Measurements from ENCODE around the gene EIF1. TPM values are rescaled to one million over a fixed set of nuclear protein-coding genes. Genes with fewer than 3 reads are reported as not detected.
"Not testable (repeated sequence)": the region's sequence is repeated elsewhere in the genome, so short reads cannot be mapped to it uniquely, and the experiment has no call there.

EIF1 gene
- total and polyA plus RNA-seq, 4 donors: 179 to 689 (median 464) TPM

DNA sequence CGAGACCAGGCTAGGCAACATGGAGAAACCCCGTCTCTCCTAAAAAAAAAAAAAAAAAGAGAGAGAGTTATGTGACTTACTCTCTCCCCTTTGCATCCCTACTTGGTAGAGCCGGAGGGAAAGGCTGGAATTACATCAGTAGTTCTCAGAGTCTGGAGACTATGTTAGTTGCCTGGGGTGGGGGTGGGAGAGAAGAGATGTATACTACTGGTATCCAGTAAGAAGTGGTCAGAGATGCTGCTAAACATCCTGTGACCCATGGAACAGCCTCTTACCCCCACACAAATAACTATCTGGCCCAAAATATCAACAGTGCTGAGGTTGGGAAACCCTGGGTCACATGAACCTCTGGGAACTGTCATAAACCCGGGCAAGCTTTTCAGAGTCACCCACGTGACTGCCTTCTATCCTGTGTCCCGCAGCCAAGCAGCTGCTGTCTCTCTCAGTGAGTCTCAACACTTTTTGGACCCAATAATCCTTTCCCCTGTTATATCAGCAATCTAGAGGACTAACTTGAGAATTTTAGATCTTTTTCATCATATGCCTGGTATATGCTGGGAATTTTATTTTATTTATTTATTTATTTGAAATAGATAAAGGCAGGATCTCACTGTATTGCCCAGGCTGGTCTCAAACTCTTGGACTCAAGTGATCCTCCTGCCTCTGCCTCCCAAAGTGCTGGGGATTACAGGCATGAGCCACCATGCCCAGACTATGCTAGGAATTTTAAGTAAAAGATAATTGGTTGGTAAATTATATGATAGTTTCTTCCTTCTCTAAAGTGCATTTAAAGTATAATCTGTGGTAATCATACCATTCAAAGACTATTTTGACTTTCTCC, 8.7 kb downstream of the EIF1 start:
- DNase-seq (ENCODE audit: low read depth in 4 of 6, low spot score in 6 of 6): no peak
- no peak overlapping the region for H3K4me3 ChIP-seq (ENCODE audit: low read depth, low read length)
- peaks cover 29% of the 10 kb centered on the region for H3K36me3 ChIP-seq (ENCODE audit: control insufficient read depth, insufficient read depth, low read length)
- H3K9me3 ChIP-seq (ENCODE audit: control insufficient read depth, insufficient read depth, low read length): no peaks in the 10 kb centered on the region
- H3K4me1 ChIP-seq (ENCODE audit: control insufficient read depth, insufficient read depth, low read length): no peaks in the 10 kb centered on the region
- H3K27ac ChIP-seq (ENCODE audit: low read depth, low read length): no peak overlapping the region
- 40% methylated on average over 3 of the region's 6 CpGs for WGBS (ENCODE audit: insufficient coverage)
- no peaks in the 10 kb centered on the region for H3K27me3 ChIP-seq (ENCODE audit: control insufficient read depth, insufficient read depth, low read length)

DNA sequence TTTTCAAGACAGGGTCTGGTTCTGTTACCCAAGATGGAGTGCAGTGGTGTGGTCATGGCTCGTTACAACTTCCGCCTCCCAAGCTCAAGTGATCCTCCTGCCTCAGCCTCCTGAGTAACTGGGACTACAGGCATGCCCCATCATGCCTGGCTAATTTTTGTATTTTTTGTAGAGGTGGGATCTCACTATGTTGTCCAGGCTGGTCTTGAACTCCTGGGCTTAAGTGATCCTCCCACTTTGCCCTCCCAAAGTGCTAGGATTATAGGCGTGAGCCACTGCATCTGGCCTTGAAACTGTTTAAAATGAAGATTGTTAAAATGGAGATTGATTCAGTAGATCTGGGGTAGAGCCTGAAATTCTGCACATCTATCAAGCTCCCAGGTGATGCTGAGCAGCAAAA, 12.2 kb downstream of the EIF1 start:
- H3K27ac ChIP-seq (ENCODE audit: low read depth, low read length); H3K36me3 ChIP-seq (ENCODE audit: control insufficient read depth, insufficient read depth, low read length); H3K27me3 ChIP-seq (ENCODE audit: control insufficient read depth, insufficient read depth, low read length); H3K9me3 ChIP-seq (ENCODE audit: control insufficient read depth, insufficient read depth, low read length); DNase-seq (ENCODE audit: low read depth in 4 of 6, low spot score in 6 of 6); H3K4me3 ChIP-seq (ENCODE audit: low read depth, low read length): not testable (repeated sequence)
- peaks cover 10% of the 10 kb centered on the region for H3K4me1 ChIP-seq (ENCODE audit: control insufficient read depth, insufficient read depth, low read length)
- 89% methylated on average over 2 of the region's 3 CpGs for WGBS (ENCODE audit: insufficient coverage)

DNA sequence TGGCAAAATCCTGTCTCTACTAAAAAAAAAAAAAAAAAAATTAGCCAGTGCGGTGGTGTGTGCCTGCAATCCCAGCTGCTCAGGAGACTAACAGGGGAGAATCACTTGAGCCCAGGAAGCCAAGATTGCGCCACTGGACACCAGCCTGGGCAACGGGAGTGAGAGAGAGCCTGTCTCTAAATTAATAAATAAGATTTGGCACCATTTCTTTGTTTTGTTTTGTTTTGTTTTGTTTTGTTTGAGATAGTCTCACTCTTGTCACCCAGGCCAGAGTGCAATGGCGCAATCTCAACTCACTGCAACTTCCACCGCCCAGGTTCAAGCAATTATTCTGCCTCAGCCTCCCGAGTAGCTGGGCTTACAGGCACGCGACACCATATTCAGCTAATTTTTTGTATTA, 14.0 kb downstream of the EIF1 start:
- DNase-seq (ENCODE audit: low read depth in 4 of 6, low spot score in 6 of 6): no peak
- Histone ChIP-seq H3K27me3 (ENCODE audit: control insufficient read depth, insufficient read depth, low read length) (no peaks in the 10 kb centered on the region), H3K36me3 (ENCODE audit: control insufficient read depth, insufficient read depth, low read length) (no peaks in the 10 kb centered on the region), H3K4me1 (ENCODE audit: control insufficient read depth, insufficient read depth, low read length) (peaks cover 16% of the 10 kb centered on the region), H3K27ac (ENCODE audit: low read depth, low read length) (no peak overlapping the region), H3K4me3 (ENCODE audit: low read depth, low read length) (no peak overlapping the region), H3K9me3 (ENCODE audit: control insufficient read depth, insufficient read depth, low read length) (no peaks in the 10 kb centered on the region)
- WGBS (ENCODE audit: insufficient coverage): 90% methylated on average over 2 of the region's 8 CpGs

DNA sequence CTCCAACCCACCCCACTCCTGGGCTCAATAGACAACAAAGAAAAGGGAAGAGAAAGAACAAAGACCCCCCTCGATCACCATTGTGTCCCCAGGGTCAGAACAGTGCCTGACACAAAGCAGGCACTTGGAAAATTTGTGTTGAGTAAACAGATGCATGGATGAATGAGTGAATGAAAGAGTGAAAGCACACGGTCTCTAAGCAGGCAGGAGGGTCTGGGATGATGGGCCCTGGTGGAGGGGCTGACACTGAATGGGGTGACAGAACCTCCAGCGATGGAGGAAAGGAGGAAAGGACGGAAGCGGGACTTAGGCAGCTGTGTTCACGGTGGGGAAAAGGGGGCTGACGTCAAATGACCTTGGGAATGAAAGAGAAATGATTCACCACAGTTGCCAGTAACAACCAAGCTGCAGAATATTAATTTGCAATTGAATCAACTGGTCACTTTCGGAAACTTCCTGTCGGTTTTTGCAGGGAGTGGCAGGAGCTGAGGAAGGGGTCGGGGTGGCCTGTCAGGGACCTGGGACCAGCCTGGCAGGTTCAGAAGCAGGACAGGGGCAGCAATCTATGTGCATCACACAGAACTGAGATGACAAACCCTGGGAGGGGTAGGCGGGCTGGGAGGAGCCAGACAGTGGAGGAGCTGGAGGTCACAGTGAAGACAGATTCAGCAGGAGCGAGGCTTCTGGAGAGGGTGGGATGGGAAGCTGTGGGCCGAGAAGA, 16.7 kb downstream of the EIF1 start:
- Histone ChIP-seq H3K4me1 (ENCODE audit: control insufficient read depth, insufficient read depth, low read length) (peaks cover 20% of the 10 kb centered on the region), H3K27me3 (ENCODE audit: control insufficient read depth, insufficient read depth, low read length) (no peaks in the 10 kb centered on the region), H3K27ac (ENCODE audit: low read depth, low read length) (no peak overlapping the region), H3K4me3 (ENCODE audit: low read depth, low read length) (no peak overlapping the region), H3K9me3 (ENCODE audit: control insufficient read depth, insufficient read depth, low read length) (no peaks in the 10 kb centered on the region), H3K36me3 (ENCODE audit: control insufficient read depth, insufficient read depth, low read length) (no peaks in the 10 kb centered on the region)
- 46% methylated on average over 11 of the region's 13 CpGs for WGBS (ENCODE audit: insufficient coverage)
- DNase-seq (ENCODE audit: low read depth in 4 of 6, low spot score in 6 of 6): peak in 1 of 6 donors; percentile 34

DNA sequence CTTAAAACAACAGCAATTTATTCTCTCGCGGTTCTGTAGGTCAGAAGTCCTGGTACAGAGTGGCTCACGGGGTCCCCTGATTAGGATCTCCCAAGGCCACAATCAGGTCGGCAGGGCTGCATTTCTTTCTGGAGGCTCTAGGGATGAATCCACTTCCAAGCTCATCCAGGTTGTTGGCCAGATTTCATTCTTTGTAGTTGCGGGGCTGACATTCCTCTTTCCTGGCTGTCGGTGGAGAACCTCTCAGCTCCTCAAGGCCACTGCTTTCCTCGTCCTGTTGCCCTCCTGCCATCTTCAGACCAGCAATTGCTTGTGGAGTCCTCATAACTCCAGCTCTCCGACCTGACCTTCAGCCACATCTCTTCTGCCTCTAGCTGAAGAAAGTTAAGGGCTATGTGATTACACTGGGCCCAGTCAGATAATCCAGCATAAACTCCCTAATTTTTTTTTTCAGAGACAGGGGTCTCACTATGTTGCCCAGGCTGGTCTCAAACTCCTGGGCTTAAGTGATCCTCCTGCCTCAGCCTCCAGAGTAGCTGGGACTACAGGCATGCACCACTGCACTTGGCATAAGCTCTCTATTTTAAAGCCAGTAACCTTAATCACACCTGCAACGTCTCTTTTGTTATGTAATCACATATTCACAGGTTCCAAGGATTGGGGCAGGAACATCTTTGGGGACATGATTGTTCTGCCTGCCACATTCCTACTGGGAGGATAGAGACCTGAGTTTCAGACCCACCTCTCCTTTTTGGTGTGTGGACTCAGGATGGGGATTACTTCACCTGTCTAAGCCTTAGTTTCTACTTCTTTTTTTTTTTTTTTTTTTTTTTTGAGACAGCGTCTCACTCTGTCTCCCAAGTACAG, 19.4 kb downstream of the EIF1 start:
- Histone ChIP-seq H3K27ac (ENCODE audit: low read depth, low read length) (no peak overlapping the region), H3K36me3 (ENCODE audit: control insufficient read depth, insufficient read depth, low read length) (no peaks in the 10 kb centered on the region), H3K9me3 (ENCODE audit: control insufficient read depth, insufficient read depth, low read length) (no peaks in the 10 kb centered on the region), H3K4me3 (ENCODE audit: low read depth, low read length) (no peak overlapping the region), H3K27me3 (ENCODE audit: control insufficient read depth, insufficient read depth, low read length) (no peaks in the 10 kb centered on the region), H3K4me1 (ENCODE audit: control insufficient read depth, insufficient read depth, low read length) (peaks cover 27% of the 10 kb centered on the region)
- DNase-seq (ENCODE audit: low read depth in 4 of 6, low spot score in 6 of 6): no peak
- 79% methylated on average over 8 of the region's 10 CpGs for WGBS (ENCODE audit: insufficient coverage)

DNA sequence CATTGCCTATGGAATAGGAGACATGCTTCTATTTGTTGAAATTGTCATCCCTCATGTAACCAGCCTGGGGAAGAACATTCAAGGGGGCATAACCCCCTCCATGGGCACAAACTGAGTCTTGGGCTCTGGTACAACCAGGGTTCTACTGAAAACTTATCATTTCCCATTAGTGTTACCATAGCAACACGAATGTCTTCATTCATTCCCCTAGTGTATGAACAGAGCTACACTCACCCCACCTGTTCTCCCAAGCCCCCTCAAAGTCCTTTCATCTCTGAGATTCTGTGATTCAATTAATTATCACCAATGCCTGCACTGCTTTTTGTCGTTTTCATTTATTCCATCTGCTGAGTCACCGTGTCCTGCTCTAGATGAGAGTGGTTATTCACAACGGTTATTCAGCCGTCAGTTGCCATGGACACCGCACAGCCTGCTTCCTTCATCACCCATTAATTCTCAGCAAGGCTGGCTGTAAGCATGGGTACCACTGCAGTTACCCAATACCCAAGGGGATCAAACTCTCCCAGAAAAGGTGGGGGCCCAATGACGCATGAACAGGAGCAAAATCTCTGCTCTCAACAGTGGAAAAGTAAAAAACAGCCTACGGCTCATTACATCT, 21.9 kb downstream of the EIF1 start:
- DNase-seq (ENCODE audit: low read depth in 4 of 6, low spot score in 6 of 6): peak in 5 of 6 donors; percentile 65 to 98 (median 80)
- Histone ChIP-seq H3K27me3 (ENCODE audit: control insufficient read depth, insufficient read depth, low read length) (no peaks in the 10 kb centered on the region), H3K36me3 (ENCODE audit: control insufficient read depth, insufficient read depth, low read length) (no peaks in the 10 kb centered on the region), H3K4me3 (ENCODE audit: low read depth, low read length) (no peak overlapping the region), H3K27ac (ENCODE audit: low read depth, low read length) (no peak overlapping the region), H3K9me3 (ENCODE audit: control insufficient read depth, insufficient read depth, low read length) (no peaks in the 10 kb centered on the region), H3K4me1 (ENCODE audit: control insufficient read depth, insufficient read depth, low read length) (peaks cover 19% of the 10 kb centered on the region)
- WGBS (ENCODE audit: insufficient coverage): 15% methylated on average over 7 of the region's 8 CpGs

DNA sequence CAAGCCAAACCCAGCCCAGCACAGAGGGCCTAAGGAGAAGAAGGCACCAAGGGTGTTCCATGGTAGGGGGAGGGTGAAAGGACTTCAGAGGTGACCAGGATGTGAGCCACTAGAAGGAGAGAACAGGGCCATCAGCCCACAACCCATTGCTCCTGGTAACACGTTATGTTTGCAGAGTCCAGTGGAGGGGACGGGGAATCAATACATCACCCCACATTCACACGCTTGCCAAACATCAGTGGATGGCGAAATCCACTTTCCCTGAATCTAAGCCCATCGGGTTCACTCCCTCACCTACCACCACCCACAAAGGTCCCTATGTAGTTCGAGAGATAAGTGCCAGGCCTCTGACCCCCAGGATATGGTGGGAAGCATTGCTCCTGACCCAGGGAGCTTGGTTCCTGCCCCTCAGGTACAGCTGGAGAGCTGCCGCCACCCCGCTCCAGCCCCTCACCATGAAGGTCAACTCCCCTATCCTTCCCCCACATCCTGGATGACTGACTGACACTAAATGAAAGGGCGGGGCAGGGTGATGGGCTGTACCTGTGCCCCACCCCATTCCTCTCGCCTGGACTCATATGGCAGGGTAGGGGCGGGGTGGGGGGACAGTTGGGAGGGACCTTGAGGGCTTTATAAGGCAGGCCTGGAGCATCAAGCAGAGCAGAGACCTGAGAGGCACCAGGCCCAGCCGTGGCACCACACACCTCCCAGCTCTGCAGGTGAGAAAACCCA, 23.1 kb downstream of the EIF1 start, which contains the start of gene GAST:
TSS of gene GAST (plus strand) at position 663 of the 732 bp plus-strand sequence. CDS start 3,106 bp downstream, outside the sequence.
- Histone ChIP-seq H3K4me3 (ENCODE audit: low read depth, low read length) (no peak within 1 kb of the TSS), H3K27ac (ENCODE audit: low read depth, low read length) (no peak within 1 kb of the TSS), H3K9me3 (ENCODE audit: control insufficient read depth, insufficient read depth, low read length) (no peaks in the 10 kb centered on the region), H3K4me1 (ENCODE audit: control insufficient read depth, insufficient read depth, low read length) (peaks cover 11% of the 10 kb centered on the region), H3K36me3 (ENCODE audit: control insufficient read depth, insufficient read depth, low read length) (no peaks in the 10 kb centered on the region), H3K27me3 (ENCODE audit: control insufficient read depth, insufficient read depth, low read length) (no peaks in the 10 kb centered on the region)
- 93% methylated on average over 5 of the region's 12 CpGs for WGBS (ENCODE audit: insufficient coverage)
- no peak for DNase-seq (ENCODE audit: low read depth in 4 of 6, low spot score in 6 of 6)

DNA sequence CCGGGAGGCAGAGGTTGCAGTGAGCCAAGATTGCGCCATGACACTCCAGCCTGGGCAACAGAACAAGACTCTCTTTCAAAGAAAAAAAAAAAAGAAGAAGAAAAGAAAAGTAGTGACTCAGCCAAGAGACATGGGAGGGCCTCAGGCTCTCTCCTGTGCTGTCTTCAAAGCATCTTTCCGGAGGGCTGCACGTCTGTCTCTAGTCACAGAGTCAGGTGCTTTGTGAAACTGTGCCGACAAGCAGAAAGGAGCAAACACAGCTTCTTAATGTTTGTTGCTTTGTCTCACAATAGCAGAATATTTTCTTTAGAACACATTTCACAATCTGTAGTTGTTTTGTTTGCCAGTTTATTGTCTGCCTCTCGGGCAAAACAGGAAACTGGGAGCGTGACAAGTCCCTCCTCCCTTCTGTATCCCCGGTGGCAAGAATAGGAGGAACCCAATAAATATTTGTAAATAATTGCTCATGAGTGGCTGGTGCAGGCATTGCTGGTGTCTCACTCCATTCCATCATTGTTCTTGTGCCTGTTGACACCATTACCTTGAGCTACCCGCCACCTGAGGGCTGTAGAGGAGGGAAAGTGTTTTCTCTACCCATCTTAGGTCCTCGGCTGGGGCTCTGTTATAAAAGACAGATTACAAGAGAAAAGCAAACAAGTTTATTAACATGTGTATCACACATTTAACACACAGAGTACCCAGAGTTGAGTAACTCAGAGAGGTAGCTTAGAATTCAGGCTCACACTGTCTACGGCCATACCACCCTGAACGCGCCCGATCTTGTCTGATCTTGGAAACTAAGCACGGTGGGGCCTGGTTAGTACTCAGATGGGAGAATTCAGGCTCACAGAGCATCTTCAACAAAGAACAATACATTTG, 29.0 kb downstream of the EIF1 start:
- H3K36me3 ChIP-seq (ENCODE audit: control insufficient read depth, insufficient read depth, low read length): no peaks in the 10 kb centered on the region
- peak in 1 of 6 donors; percentile 58 for DNase-seq (ENCODE audit: low read depth in 4 of 6, low spot score in 6 of 6)
- H3K4me3 ChIP-seq (ENCODE audit: low read depth, low read length): no peak overlapping the region
- H3K9me3 ChIP-seq (ENCODE audit: control insufficient read depth, insufficient read depth, low read length): no peaks in the 10 kb centered on the region
- no peak overlapping the region for H3K27ac ChIP-seq (ENCODE audit: low read depth, low read length)
- H3K27me3 ChIP-seq (ENCODE audit: control insufficient read depth, insufficient read depth, low read length): no peaks in the 10 kb centered on the region
- whole genome bisulfite sequencing (ENCODE audit: insufficient coverage): 13% methylated on average over 3 of the region's 15 CpGs
- H3K4me1 ChIP-seq (ENCODE audit: control insufficient read depth, insufficient read depth, low read length): peaks cover 14% of the 10 kb centered on the region
